OCI-LY1 (cell line): Measurements from ENCODE around the gene NR2F6.

ENCODE experiments used
- EZH2 ChIP-seq: fragments of 200-600 bp; sonication (generic), shearing (Covaris generic); IDR thresholded peaks from 2 replicates; pipeline ENCODE4 v1.8.0; 2017; ENCODE audit warnings: borderline replicate concordance, mixed run types, mild to moderate bottlenecking, antibody characterized with exemption, low read length, moderate library complexity, mixed read lengths
- TF ChIP-seq, protein P1 (sequence below): fragments of 200-600 bp; sonication (generic), shearing (Covaris generic); IDR thresholded peaks from 2 replicates; pipeline ENCODE4 v1.5.1; 2017; ENCODE audit warnings: mild to moderate bottlenecking, antibody characterized with exemption, low read length, moderate library complexity, mixed read lengths

DNA sequence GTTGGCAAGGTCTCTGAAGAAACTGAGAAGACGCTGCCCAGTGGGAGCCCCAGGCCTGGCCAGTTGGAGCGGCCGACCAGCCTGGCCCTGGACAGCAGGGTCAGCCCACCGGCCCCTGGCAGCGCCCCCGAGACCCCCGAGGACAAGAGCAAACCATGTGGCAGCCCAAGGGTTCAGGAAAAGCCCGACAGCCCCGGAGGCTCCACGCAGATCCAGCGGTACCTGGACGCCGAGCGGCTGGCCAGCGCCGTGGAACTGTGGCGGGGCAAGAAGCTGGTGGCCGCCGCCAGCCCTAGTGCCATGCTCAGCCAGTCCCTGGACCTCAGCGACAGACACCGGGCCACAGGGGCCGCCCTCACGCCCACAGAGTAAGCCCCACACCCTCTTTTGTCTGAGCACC, 50.6 kb downstream of the NR2F6 start:
- TF ChIP-seq, protein P1, sequence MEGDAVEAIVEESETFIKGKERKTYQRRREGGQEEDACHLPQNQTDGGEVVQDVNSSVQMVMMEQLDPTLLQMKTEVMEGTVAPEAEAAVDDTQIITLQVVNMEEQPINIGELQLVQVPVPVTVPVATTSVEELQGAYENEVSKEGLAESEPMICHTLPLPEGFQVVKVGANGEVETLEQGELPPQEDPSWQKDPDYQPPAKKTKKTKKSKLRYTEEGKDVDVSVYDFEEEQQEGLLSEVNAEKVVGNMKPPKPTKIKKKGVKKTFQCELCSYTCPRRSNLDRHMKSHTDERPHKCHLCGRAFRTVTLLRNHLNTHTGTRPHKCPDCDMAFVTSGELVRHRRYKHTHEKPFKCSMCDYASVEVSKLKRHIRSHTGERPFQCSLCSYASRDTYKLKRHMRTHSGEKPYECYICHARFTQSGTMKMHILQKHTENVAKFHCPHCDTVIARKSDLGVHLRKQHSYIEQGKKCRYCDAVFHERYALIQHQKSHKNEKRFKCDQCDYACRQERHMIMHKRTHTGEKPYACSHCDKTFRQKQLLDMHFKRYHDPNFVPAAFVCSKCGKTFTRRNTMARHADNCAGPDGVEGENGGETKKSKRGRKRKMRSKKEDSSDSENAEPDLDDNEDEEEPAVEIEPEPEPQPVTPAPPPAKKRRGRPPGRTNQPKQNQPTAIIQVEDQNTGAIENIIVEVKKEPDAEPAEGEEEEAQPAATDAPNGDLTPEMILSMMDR: no peak
- TF ChIP-seq EZH2: no peak
